Fibroblast of lung (primary cell): ENCODE measurements around the gene CCDC61. TPM values are rescaled to one million over a fixed set of nuclear protein-coding genes. Genes with fewer than 3 reads are reported as not detected.

Experiments
- DNase-seq, 2 donors: peaks; one replicate each; pipeline versions ENCODE4 v3.0.0 to v3.0.0-alpha.2; 2010; ENCODE audit warnings: low read depth in 2 of 2
- H2AFZ ChIP-seq: 2 replicates; pipeline ENCODE4 v1.5.1; 2012; ENCODE audit warnings: low read length, control low read depth, inconsistent platforms
- H3K27ac ChIP-seq: 2 replicates; pipeline ENCODE4 v1.5.1; 2011; ENCODE audit warnings: low read length, control low read depth; ENCODE audit not compliant: insufficient read depth
- H3K27me3 ChIP-seq: 2 replicates; pipeline ENCODE4 v1.5.1; 2011; ENCODE audit warnings: mild to moderate bottlenecking, low read length; ENCODE audit not compliant: control insufficient read depth, insufficient read depth
- H3K36me3 ChIP-seq: 2 replicates; pipeline ENCODE4 v1.5.1; 2011; ENCODE audit warnings: low read length; ENCODE audit not compliant: control insufficient read depth, insufficient read depth
- H3K4me1 ChIP-seq: 2 replicates; pipeline ENCODE4 v1.5.1; 2011; ENCODE audit warnings: low read length; ENCODE audit not compliant: control insufficient read depth, insufficient read depth; ENCODE audit errors: extremely low read depth
- H3K4me2 ChIP-seq: 2 replicates; pipeline ENCODE4 v1.5.1; 2011; ENCODE audit warnings: low read length, control low read depth; ENCODE audit not compliant: insufficient read depth; ENCODE audit errors: extremely low read depth
- H3K4me3 ChIP-seq, 4 experiments: fragments of 200-600 bp in 1 of 4; sonication (generic) in 1 of 4; replicated peaks in 1 of 4; 2 replicates each; pipeline ENCODE4 v1.5.1; 2011 to 2016; ENCODE audit warnings: low read length in 4 of 4, low read depth in 3 of 4, mild to moderate bottlenecking in 3 of 4, control low read depth in 2 of 4, inconsistent platforms in 1 of 4, mixed read lengths in 1 of 4; ENCODE audit not compliant: insufficient read depth in 1 of 4; ENCODE audit errors: control extremely low read depth in 1 of 4
- H3K79me2 ChIP-seq: 2 replicates; pipeline ENCODE4 v1.5.1; 2012; ENCODE audit warnings: mild to moderate bottlenecking, low read length, inconsistent platforms; ENCODE audit not compliant: control insufficient read depth, insufficient read depth
- H3K9ac ChIP-seq: 2 replicates; pipeline ENCODE4 v1.5.1; 2011; ENCODE audit warnings: mild to moderate bottlenecking, low read length, control low read depth; ENCODE audit not compliant: insufficient read depth
- H3K9me3 ChIP-seq: 2 replicates; pipeline ENCODE4 v1.5.1; 2012; ENCODE audit warnings: low read depth, low read length; ENCODE audit not compliant: control insufficient read depth, insufficient read depth
- H4K20me1 ChIP-seq: 2 replicates; pipeline ENCODE4 v1.5.1; 2011; ENCODE audit warnings: low read length; ENCODE audit not compliant: control insufficient read depth, insufficient read depth; ENCODE audit errors: extremely low read depth
- EZH2 ChIP-seq: IDR thresholded peaks from 2 replicates; pipeline ENCODE4 v1.5.1; 2012; ENCODE audit warnings: low read length, control low read depth, mild to moderate bottlenecking; ENCODE audit errors: missing control alignments
- polyA plus RNA-seq, 2 donors: library from polyadenylated mRNA; depleted of rRNA in 1 of 2; stranded (reverse) in 1 of 2; unstranded in 1 of 2; fragments of >200 nt; gene quantifications; 2 replicates each; pipeline ENCODE4 v1.2.1, GENCODE V29; 2011 to 2012; ENCODE audit warnings: missing spikeins in 1 of 2
- total RNA-seq: library from RNA; depleted of rRNA; stranded (reverse); fragments of >200 nt; gene quantifications from 2 replicates; pipeline ENCODE4 v1.2.1, GENCODE V29; 2014
- TF ChIP-seq, protein P1 (sequence below), 2 donors: IDR thresholded peaks in 1 of 2; conservative IDR thresholded peaks in 1 of 2; 1 replicate in 1 of 2; 2 replicates in 1 of 2; pipeline ENCODE4 v1.5.1; 2011 to 2012; ENCODE audit warnings: low read length in 2 of 2, control low read depth in 1 of 2, inconsistent platforms in 1 of 2, low read depth in 1 of 2, mild to moderate bottlenecking in 1 of 2

The CCDC61 gene
- total and polyA plus RNA-seq, 2 donors (not counting 1 experiment from before 2014, with no cell fraction given) = 4.5 to 8.9 TPM

DNA sequence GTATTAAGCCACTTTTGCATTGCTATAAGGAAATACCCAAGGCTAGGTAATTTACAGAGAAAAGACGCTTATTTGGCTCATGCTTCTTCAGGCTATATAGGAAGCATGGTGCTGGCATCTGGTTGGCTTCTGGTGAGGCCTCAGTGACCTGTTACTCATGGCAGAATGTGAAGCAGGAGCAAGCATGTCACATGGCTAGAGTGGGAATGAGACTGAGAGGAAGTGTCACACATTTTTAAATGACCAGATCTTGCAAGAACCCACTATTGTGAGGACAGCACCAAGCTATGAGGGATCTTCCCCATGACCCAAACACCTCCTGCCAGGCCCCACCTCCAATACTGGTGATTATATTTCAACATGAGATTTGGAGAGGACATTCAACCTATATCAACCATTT, 71.2 kb downstream of the CCDC61 start:
- Histone ChIP-seq H3K36me3 (no peaks in the 10 kb centered on the region), H2AFZ (no peak overlapping the region), H3K9ac (no peak overlapping the region), H3K4me3 (no peak overlapping the region), H3K9me3 (no peaks in the 10 kb centered on the region), H3K79me2 (no peaks in the 10 kb centered on the region), H4K20me1 (no peaks in the 10 kb centered on the region), H3K27ac (no peak overlapping the region), H3K4me2 (no peak overlapping the region), H3K27me3 (peaks cover 5% of the 10 kb centered on the region), H3K4me1 (peaks cover 7% of the 10 kb centered on the region)
- TF ChIP-seq EZH2 = no peak
- TF ChIP-seq, protein P1, sequence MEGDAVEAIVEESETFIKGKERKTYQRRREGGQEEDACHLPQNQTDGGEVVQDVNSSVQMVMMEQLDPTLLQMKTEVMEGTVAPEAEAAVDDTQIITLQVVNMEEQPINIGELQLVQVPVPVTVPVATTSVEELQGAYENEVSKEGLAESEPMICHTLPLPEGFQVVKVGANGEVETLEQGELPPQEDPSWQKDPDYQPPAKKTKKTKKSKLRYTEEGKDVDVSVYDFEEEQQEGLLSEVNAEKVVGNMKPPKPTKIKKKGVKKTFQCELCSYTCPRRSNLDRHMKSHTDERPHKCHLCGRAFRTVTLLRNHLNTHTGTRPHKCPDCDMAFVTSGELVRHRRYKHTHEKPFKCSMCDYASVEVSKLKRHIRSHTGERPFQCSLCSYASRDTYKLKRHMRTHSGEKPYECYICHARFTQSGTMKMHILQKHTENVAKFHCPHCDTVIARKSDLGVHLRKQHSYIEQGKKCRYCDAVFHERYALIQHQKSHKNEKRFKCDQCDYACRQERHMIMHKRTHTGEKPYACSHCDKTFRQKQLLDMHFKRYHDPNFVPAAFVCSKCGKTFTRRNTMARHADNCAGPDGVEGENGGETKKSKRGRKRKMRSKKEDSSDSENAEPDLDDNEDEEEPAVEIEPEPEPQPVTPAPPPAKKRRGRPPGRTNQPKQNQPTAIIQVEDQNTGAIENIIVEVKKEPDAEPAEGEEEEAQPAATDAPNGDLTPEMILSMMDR (conservative IDR thresholded peaks at IDR 0.05 in 1 of 2, IDR thresholded peaks at IDR 0.05 in 1 of 2; ENCODE audit: low read depth in 1 of 2, low read length in 2 of 2) = no peak
- DNase-seq = no peak

DNA sequence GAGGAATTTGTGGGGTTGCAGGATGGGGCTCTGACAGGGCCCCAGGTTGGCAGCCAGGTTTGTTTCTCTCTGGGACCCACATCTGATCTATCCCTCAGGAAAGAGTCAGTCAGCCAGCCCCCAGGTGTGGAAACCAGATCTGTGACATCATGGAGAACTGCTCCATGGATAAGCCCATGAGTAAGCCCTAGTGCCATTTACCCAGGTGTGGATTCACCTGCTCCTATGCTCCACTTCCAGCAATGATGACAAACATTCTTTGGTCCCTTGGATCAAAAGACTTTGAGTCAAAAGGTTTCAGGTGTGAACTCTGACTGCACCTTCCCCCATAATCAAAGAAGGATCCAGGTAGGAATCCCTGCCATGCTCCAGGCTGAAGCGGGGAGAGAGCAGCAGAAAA, 72.4 kb downstream of the CCDC61 start:
- Histone ChIP-seq H3K36me3 (no peaks in the 10 kb centered on the region), H3K9me3 (no peaks in the 10 kb centered on the region), H3K9ac (no peak overlapping the region), H3K79me2 (no peaks in the 10 kb centered on the region), H3K27me3 (peaks cover 5% of the 10 kb centered on the region), H3K4me2 (no peak overlapping the region), H4K20me1 (no peaks in the 10 kb centered on the region), H3K4me1 (peaks cover 7% of the 10 kb centered on the region), H3K27ac (no peak overlapping the region), H2AFZ (no peak overlapping the region), H3K4me3 (no peak overlapping the region)
- DNase-seq = no peak
- TF ChIP-seq, protein P1 (conservative IDR thresholded peaks at IDR 0.05 in 1 of 2, IDR thresholded peaks at IDR 0.05 in 1 of 2; ENCODE audit: low read depth in 1 of 2, low read length in 2 of 2) = no peak
- TF ChIP-seq EZH2 = no peak

Other genes starting within 250 kb of the CCDC61 start
- gene SIX5, start 226.2 kb upstream of the CCDC61 start, total RNA-seq = 10.7 and 11.6 TPM in 2 replicates
- 3.4 and 3.7 TPM in 2 replicates for gene SIX5, start 226.2 kb upstream of the CCDC61 start, polyA plus RNA-seq
- gene DMPK, start 213.0 kb upstream of the CCDC61 start, total RNA-seq = 44.9 and 115 TPM in 2 replicates
- gene DMPK, start 213.0 kb upstream of the CCDC61 start, polyA plus RNA-seq = 28.8 and 54.7 TPM in 2 replicates
- 24.4 and 33.5 TPM in 2 replicates for gene DMWD, start 202.6 kb upstream of the CCDC61 start, total RNA-seq
- 18.1 and 18.7 TPM in 2 replicates for gene DMWD, start 202.6 kb upstream of the CCDC61 start, polyA plus RNA-seq
- 0.17 TPM in 1 of 2 replicates, not detected in the other for gene RSPH6A, start 180.2 kb upstream of the CCDC61 start, total RNA-seq
- gene RSPH6A, start 180.2 kb upstream of the CCDC61 start, polyA plus RNA-seq = not detected in 2 replicates
- 22.3 and 32.2 TPM in 2 replicates for gene SYMPK, start 132.3 kb upstream of the CCDC61 start, total RNA-seq
- gene SYMPK, start 132.3 kb upstream of the CCDC61 start, polyA plus RNA-seq = 48.2 and 48.3 TPM in 2 replicates
- not detected in 2 replicates for gene FOXA3, start 131.1 kb upstream of the CCDC61 start, total RNA-seq
- gene FOXA3, start 131.1 kb upstream of the CCDC61 start, polyA plus RNA-seq = not detected in 2 replicates
- gene IRF2BP1, start 109.3 kb upstream of the CCDC61 start, total RNA-seq = 22.9 and 23.1 TPM in 2 replicates
- 3.6 and 4.0 TPM in 2 replicates for gene IRF2BP1, start 109.3 kb upstream of the CCDC61 start, polyA plus RNA-seq
- 1.3 TPM in 2 replicates for gene MYPOP, start 92.9 kb upstream of the CCDC61 start, total RNA-seq
- 0.81 and 1.1 TPM in 2 replicates for gene MYPOP, start 92.9 kb upstream of the CCDC61 start, polyA plus RNA-seq
- gene NANOS2, start 80.7 kb upstream of the CCDC61 start, total RNA-seq = not detected in 2 replicates
- gene NANOS2, start 80.7 kb upstream of the CCDC61 start, polyA plus RNA-seq = not detected in 2 replicates
- gene NOVA2, start 21.6 kb upstream of the CCDC61 start, total RNA-seq = not detected in 2 replicates
- 0.01 and 0.03 TPM in 2 replicates for gene NOVA2, start 21.6 kb upstream of the CCDC61 start, polyA plus RNA-seq
- not detected in 2 replicates for gene PGLYRP1, start 27.6 kb downstream of the CCDC61 start, total RNA-seq
- gene PGLYRP1, start 27.6 kb downstream of the CCDC61 start, polyA plus RNA-seq = not detected in 2 replicates
- not detected in 2 replicates for gene IGFL4, start 45.5 kb downstream of the CCDC61 start, total RNA-seq
- gene IGFL4, start 45.5 kb downstream of the CCDC61 start, polyA plus RNA-seq = not detected in 2 replicates
- gene IGFL3, start 129.2 kb downstream of the CCDC61 start, total RNA-seq = not detected in 2 replicates
- not detected in 2 replicates for gene IGFL3, start 129.2 kb downstream of the CCDC61 start, polyA plus RNA-seq
- gene IGFL2, start 152.8 kb downstream of the CCDC61 start, total RNA-seq = not detected in 2 replicates
- gene IGFL2, start 152.8 kb downstream of the CCDC61 start, polyA plus RNA-seq = not detected in 2 replicates
- not detected in 2 replicates for gene IGFL1, start 234.3 kb downstream of the CCDC61 start, total RNA-seq
- not detected in 2 replicates for gene IGFL1, start 234.3 kb downstream of the CCDC61 start, polyA plus RNA-seq